ENCODE data around the gene PLK2.

The PLK2 gene

GRCh38 chr5:58481066-58481676 lies 21.3 kb upstream of the PLK2 start:
- TF ChIP-seq CTCF (IDR thresholded peaks at IDR 0.05; ENCODE audit: low read depth, low read length) = no peak
- DNase-seq (ENCODE audit: extremely low read depth, low read depth) = no peak

GRCh38 chr5:58477760-58478376 lies 18.0 kb upstream of the PLK2 start:
- TF ChIP-seq CTCF (IDR thresholded peaks at IDR 0.05; ENCODE audit: low read depth, low read length) = no peak; the same call in 1 of the 2 replicates
- no peak for DNase-seq (ENCODE audit: extremely low read depth, low read depth)

DNA sequence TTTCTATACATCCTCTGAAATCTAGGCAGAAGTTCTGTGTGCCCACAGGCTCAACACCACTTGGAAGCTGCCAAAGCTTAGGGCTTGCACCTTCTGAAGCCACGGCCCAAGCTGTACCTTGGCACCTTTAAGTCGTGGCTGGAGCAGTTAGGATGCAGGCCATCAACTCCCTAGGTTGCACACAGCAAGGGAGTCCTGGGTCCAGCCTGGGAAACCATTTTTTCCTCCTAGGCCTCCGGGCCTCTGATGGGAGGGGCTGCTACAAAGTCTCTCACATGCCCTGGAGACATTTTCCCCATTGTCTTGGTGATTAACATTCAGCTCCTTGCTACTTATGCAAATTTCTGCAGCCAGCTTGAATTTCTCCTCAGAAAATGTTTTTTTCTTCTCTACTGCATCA lies 15.5 kb upstream of the PLK2 start:
- TF ChIP-seq CTCF (IDR thresholded peaks at IDR 0.05; ENCODE audit: low read depth, low read length) = no peak
- no peak for DNase-seq (ENCODE audit: extremely low read depth, low read depth)

DNA sequence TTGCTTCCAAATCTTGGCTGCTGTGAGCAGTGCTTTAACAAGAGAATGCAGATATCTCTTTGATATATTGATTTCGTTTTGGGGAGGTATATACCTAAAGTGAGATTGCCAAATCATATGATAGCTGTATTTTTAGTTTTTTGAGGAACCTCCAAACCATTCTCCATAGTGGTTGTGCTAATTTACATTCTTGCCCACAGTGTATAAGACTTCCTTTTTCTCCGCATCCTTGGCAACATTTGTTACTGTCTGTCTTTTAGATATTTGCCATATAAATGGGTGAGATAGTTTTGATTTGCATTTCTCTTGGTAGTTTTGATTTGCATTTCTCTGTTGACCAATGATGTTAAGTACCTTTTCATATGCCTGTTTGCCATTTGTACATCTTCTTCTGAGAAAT lies 10.0 kb upstream of the PLK2 start:
- TF ChIP-seq CTCF (IDR thresholded peaks at IDR 0.05; ENCODE audit: low read depth, low read length) = no peak
- DNase-seq (ENCODE audit: extremely low read depth, low read depth) = no peak

GRCh38 chr5:58466939-58467338 lies 7.1 kb upstream of the PLK2 start:
- DNase-seq (ENCODE audit: extremely low read depth, low read depth) = no peak
- no peak; the same call in 1 of the 2 replicates for TF ChIP-seq CTCF (IDR thresholded peaks at IDR 0.05; ENCODE audit: low read depth, low read length)

- TF ChIP-seq CTCF (IDR thresholded peaks at IDR 0.05; ENCODE audit: low read depth, low read length) = peak; percentile 44
These were observed 2.8 kb upstream of the PLK2 start for GRCh38 chr5:58462623-58463230.

DNA sequence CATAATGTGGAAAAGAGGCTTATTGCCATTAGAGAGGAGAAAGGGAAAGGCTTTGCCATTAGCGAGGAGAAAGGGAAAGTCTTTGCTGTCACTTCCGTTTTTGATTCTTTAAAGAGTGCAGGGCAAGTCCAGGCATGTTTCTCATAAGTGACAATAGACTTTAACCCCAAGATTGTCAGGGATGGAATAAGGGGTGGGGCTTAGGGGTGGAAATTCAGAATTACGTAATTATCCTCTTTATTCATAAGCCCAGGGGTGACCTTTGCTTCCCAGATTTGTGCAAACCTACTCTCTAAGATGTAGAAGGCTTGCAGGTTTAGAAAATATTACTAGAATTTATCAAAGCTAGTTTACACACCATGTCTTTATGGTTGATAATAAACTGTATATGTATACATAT lies 2.3 kb upstream of the PLK2 start:
- no peak for TF ChIP-seq CTCF (IDR thresholded peaks at IDR 0.05; ENCODE audit: low read depth, low read length)
- no peak for DNase-seq (ENCODE audit: extremely low read depth, low read depth)

More at GRCh38 chr5:58462623-58463230, 2.8 kb upstream of the PLK2 start:
- peak; percentile 22 for DNase-seq (ENCODE audit: extremely low read depth, low read depth)
